ENCODE data around the gene DBN1. TPM values are rescaled to one million over a fixed set of nuclear protein-coding genes. Genes with fewer than 3 reads are reported as not detected.

DBN1 gene
- total and polyA plus RNA-seq, 12 donors, result 5.1 to 47.1 (median 12.6) TPM

DNA sequence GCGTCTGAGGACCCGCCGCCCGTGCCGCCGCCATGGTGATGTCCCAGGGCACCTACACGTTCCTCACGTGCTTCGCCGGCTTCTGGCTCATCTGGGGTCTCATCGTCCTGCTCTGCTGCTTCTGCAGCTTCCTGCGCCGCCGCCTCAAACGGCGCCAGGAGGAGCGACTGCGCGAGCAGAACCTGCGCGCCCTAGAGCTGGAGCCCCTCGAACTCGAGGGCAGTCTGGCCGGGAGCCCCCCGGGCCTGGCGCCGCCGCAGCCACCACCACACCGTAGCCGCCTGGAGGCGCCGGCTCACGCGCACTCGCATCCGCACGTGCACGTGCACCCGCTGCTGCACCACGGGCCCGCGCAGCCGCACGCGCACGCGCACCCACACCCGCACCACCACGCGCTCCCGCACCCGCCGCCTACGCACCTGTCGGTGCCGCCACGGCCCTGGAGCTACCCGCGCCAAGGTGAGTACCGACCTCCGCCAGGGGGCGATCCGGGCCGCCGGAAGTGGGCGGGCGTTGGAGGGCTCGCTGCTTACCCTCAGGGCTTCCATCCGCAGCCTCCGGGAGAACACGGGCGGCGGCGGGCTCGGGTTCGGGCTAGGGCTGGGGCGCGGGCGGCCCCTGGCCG lies 18.3 kb downstream of the DBN1 start:
- Histone ChIP-seq H3K4me1 (replicated peaks in 1 of 2) (peaks cover 14 to 29% of the 10 kb centered on the region in 2 donors), H3K4me3 (peak overlapping the region in 2 of 4 donors; percentile 16 to 71), H3K36me3 (replicated peaks in 1 of 2) (no peaks in the 10 kb centered on the region), H3K27me3 (no peaks in the 10 kb centered on the region), H3K9me3 (replicated peaks in 1 of 3) (no peaks in the 10 kb centered on the region), H3K27ac (peak overlapping the region in 2 of 5 donors; percentile 61 to 74)
- TF ChIP-seq CTCF (IDR thresholded peaks at IDR 0.05) (peak in 5 of 6 experiments; percentile 17 to 77 (median 57)), POLR2A (IDR thresholded peaks at IDR 0.05) (no peak)
- 0 to 20% (median 0%) methylated on average over 1 to 80 of the region's 80 CpGs for WGBS, 4 donors
- intact Hi-C loops (cut with DNase I), result loop anchor here (2.0 to 10.0 kb wide), 5 partner anchors 47 to 140 kb away; partner anchors contain the start of gene MXD3 (in 1 of the 2)
- DNase-seq, result peak; percentile 58 to 85 (median 67)

GRCh38 chr5:177454397-177455035 lies 18.9 kb downstream of the DBN1 start:
- intact Hi-C loops (cut with DNase I), result loop anchor here (2.0 to 10.0 kb wide), 5 partner anchors 48 to 140 kb away; partner anchors contain the start of gene MXD3 (in 1 of the 2)
- peak overlapping the region in 2 of 5 donors; percentile 61 to 74 for H3K27ac ChIP-seq
- 0% methylated on average over 4 to 84 of the region's 84 CpGs for WGBS, 4 donors
- TF ChIP-seq CTCF (IDR thresholded peaks at IDR 0.05), result peak; percentile 72 to 98 (median 86)
- no peak for TF ChIP-seq POLR2A (IDR thresholded peaks at IDR 0.05)
- H3K4me3 ChIP-seq, result peak overlapping the region in 2 of 4 donors; percentile 8 to 71
- no peaks in the 10 kb centered on the region for H3K9me3 ChIP-seq (replicated peaks in 1 of 3)
- DNase-seq, result peak; percentile 88 to 96 (median 93)
- no peaks in the 10 kb centered on the region for H3K36me3 ChIP-seq (replicated peaks in 1 of 2)
- H3K27me3 ChIP-seq, result no peaks in the 10 kb centered on the region
- peaks cover 14 to 29% of the 10 kb centered on the region in 2 donors for H3K4me1 ChIP-seq (replicated peaks in 1 of 2)

GRCh38 chr5:177453852-177454396 lies 19.5 kb downstream of the DBN1 start:
- TF ChIP-seq POLR2A (IDR thresholded peaks at IDR 0.05) (peak in 1 of 2 donors; percentile 23), CTCF (IDR thresholded peaks at IDR 0.05) (no peak)
- Histone ChIP-seq H3K27ac (peak overlapping the region in 1 of 5 donors; percentile 74), H3K4me1 (replicated peaks in 1 of 2) (peaks cover 14 to 29% of the 10 kb centered on the region in 2 donors), H3K36me3 (replicated peaks in 1 of 2) (no peaks in the 10 kb centered on the region), H3K4me3 (peak overlapping the region in 1 of 4 donors; percentile 71), H3K27me3 (no peaks in the 10 kb centered on the region), H3K9me3 (replicated peaks in 1 of 3) (no peaks in the 10 kb centered on the region)
- 8 to 28% (median 11%) methylated on average over 11 to 31 of the region's 31 CpGs for WGBS, 4 donors
- intact Hi-C loops (cut with DNase I), result loop anchor here in 1 of 2 donors (2.0 to 10.0 kb wide), 2 partner anchors 49 to 139 kb away; partner anchors contain the start of gene MXD3
- peak in 5 of 7 donors; percentile 48 to 75 (median 56) for DNase-seq

All from adrenal gland (tissue), 12 donors.